GM20431 (cell line): ENCODE results near the gene PHLDB2.

Source experiments
- in situ Hi-C: fragments of 300-500 bp; cut with MseI, MboI; formaldehyde crosslinking; loops from one replicate; pipeline ENCODE4 v1.15.0; 2020; ENCODE audit warnings: low sequenced_read_pairs; ENCODE audit not compliant: unreplicated experiment

Gene PHLDB2

GRCh38 chr3:111980716-111981456 is 121.8 kb downstream of the PHLDB2 start:
- in situ Hi-C loops = no loop called here

- in situ Hi-C loops = no loop called here
These were observed 122.3 kb downstream of the PHLDB2 start for GRCh38 chr3:111981457-111981763.

GRCh38 chr3:111984636-111985298 is 125.7 kb downstream of the PHLDB2 start:
- in situ Hi-C loops = no loop called here

GRCh38 chr3:111986800-111987199 is 127.7 kb downstream of the PHLDB2 start:
- in situ Hi-C loops = no loop called here

GRCh38 chr3:111989061-111989678 is 130.1 kb downstream of the PHLDB2 start:
- in situ Hi-C loops = no loop called here

GRCh38 chr3:111993038-111993437 is 134.0 kb downstream of the PHLDB2 start:
- in situ Hi-C loops = no loop called here

GRCh38 chr3:111998636-111999483 is 139.8 kb downstream of the PHLDB2 start, which contains the start of gene TAGLN3:
TSS of gene TAGLN3 (plus strand) at chr3:111998922. CDS start at chr3:111999423, 501 bp downstream.
- in situ Hi-C loops = no loop called here

GRCh38 chr3:111999484-112000324 is 140.6 kb downstream of the PHLDB2 start:
- in situ Hi-C loops = no loop called here

- in situ Hi-C loops = no loop called here
These were observed 141.3 kb downstream of the PHLDB2 start for GRCh38 chr3:112000367-112000771.

GRCh38 chr3:112000966-112001365 is 141.9 kb downstream of the PHLDB2 start:
- in situ Hi-C loops = no loop called here

- in situ Hi-C loops = no loop called here
These were observed 142.5 kb downstream of the PHLDB2 start for GRCh38 chr3:112001526-112001925.

- in situ Hi-C loops = no loop called here
These were observed 143.3 kb downstream of the PHLDB2 start for GRCh38 chr3:112002096-112002971.

GRCh38 chr3:112003321-112004080 is 144.4 kb downstream of the PHLDB2 start:
- in situ Hi-C loops = no loop called here

- in situ Hi-C loops = no loop called here
These were observed 145.1 kb downstream of the PHLDB2 start for GRCh38 chr3:112004187-112004586.

- in situ Hi-C loops = no loop called here
These were observed 145.6 kb downstream of the PHLDB2 start for GRCh38 chr3:112004669-112005068.

- in situ Hi-C loops = no loop called here
These were observed 146.1 kb downstream of the PHLDB2 start for GRCh38 chr3:112005091-112005672.

- in situ Hi-C loops = no loop called here
These were observed 148.6 kb downstream of the PHLDB2 start for GRCh38 chr3:112007633-112008032.

- in situ Hi-C loops = no loop called here
These were observed 150.6 kb downstream of the PHLDB2 start for GRCh38 chr3:112009670-112010069.
